ENCODE measurements around the gene TLR9.

- TF ChIP-seq CTCF (IDR thresholded peaks at IDR 0.05) (no peak), POLR2A (IDR thresholded peaks at IDR 0.05) (no peak)
Observed at GRCh38 chr3:52236424-52236886, 11.0 kb upstream of the TLR9 start.

Data from gastroesophageal sphincter (tissue), 3 donors.